ENCODE data around the gene ATRIP. TPM values are rescaled to one million over a fixed set of nuclear protein-coding genes. Genes with fewer than 3 reads are reported as not detected.
A peak's percentile ranks its signal among the peaks of the same experiment; 100 is the strongest.

ATRIP gene
- polyA plus RNA-seq, 3 donors: 1.8 to 4.7 (median 2.8) TPM

- intact Hi-C loops (cut with micrococcal nuclease): no loop called here
- Histone ChIP-seq H3K36me3 (replicated peaks in 1 of 2; ENCODE audit: control insufficient read depth in 1 of 2, insufficient read depth in 2 of 2, low read length in 2 of 2) (peaks cover 0 to 5% of the 10 kb centered on the region in 2 donors), H4K20me1 (ENCODE audit: insufficient read depth, low read length) (peaks cover 22% of the 10 kb centered on the region), H3K79me2 (ENCODE audit: insufficient read depth, low read length) (peaks cover 21% of the 10 kb centered on the region), H3K4me3 (replicated peaks in 1 of 3; ENCODE audit: low read depth in 2 of 3, low read length in 3 of 3) (no peak overlapping the region), H3K4me2 (replicated peaks; ENCODE audit: extremely low read depth, low read length, poor library complexity, severe bottlenecking) (no peak overlapping the region), H2AFZ (ENCODE audit: insufficient read depth, low read depth, low read length, poor library complexity, severe bottlenecking) (no peak overlapping the region), H3K9me3 (replicated peaks in 1 of 2; ENCODE audit: control insufficient read depth in 1 of 2, insufficient read depth in 1 of 2, low read length in 2 of 2) (no peaks in the 10 kb centered on the region), H3K27ac (ENCODE audit: low read depth in 1 of 2, low read length in 2 of 2) (no peak overlapping the region), H3K9ac (ENCODE audit: insufficient read depth, low read length, poor library complexity, severe bottlenecking) (no peak overlapping the region), H3K27me3 (ENCODE audit: control insufficient read depth in 2 of 2, insufficient read depth in 2 of 2, low read length in 2 of 2) (no peaks in the 10 kb centered on the region), H3K4me1 (ENCODE audit: control insufficient read depth in 1 of 2, insufficient read depth in 2 of 2, low read length in 2 of 2) (peaks cover 43 to 57% of the 10 kb centered on the region in 2 donors)
- no peaks in the 10 kb centered on the region for H3K27me3 Mint-ChIP-seq (ENCODE audit: low read depth in 3 of 3)
- DNase-seq: no peak
- H3K4me1 Mint-ChIP-seq: peaks cover 67% of the 10 kb centered on the region
- peak overlapping the region in 2 of 7 donors; percentile 33 to 68 for H3K27ac Mint-ChIP-seq
- H3K4me3 Mint-ChIP-seq: no peak overlapping the region
- WGBS (ENCODE audit: insufficient coverage): 90% methylated on average over 2 of the region's 6 CpGs
- TF ChIP-seq, protein P1, sequence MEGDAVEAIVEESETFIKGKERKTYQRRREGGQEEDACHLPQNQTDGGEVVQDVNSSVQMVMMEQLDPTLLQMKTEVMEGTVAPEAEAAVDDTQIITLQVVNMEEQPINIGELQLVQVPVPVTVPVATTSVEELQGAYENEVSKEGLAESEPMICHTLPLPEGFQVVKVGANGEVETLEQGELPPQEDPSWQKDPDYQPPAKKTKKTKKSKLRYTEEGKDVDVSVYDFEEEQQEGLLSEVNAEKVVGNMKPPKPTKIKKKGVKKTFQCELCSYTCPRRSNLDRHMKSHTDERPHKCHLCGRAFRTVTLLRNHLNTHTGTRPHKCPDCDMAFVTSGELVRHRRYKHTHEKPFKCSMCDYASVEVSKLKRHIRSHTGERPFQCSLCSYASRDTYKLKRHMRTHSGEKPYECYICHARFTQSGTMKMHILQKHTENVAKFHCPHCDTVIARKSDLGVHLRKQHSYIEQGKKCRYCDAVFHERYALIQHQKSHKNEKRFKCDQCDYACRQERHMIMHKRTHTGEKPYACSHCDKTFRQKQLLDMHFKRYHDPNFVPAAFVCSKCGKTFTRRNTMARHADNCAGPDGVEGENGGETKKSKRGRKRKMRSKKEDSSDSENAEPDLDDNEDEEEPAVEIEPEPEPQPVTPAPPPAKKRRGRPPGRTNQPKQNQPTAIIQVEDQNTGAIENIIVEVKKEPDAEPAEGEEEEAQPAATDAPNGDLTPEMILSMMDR (IDR thresholded peaks at IDR 0.05): no peak
- no peaks in the 10 kb centered on the region for H3K9me3 Mint-ChIP-seq
- H3K36me3 Mint-ChIP-seq: peaks cover 9 to 11% of the 10 kb centered on the region in 2 donors
Measured at GRCh38 chr3:48505968-48506504, 59.5 kb downstream of the ATRIP start.

GRCh38 chr3:48507256-48508061 lies 60.9 kb downstream of the ATRIP start:
- Mint-ChIP-seq H3K27ac (peak overlapping the region in 6 of 7 donors; percentile 61 to 82 (median 74)), H3K27me3 (ENCODE audit: low read depth in 3 of 3) (no peaks in the 10 kb centered on the region), H3K4me3 (peak overlapping the region in 1 of 2 donors; percentile 54), H3K9me3 (no peaks in the 10 kb centered on the region), H3K36me3 (peaks cover 8 to 14% of the 10 kb centered on the region in 2 donors), H3K4me1 (peaks cover 58% of the 10 kb centered on the region)
- Histone ChIP-seq H3K36me3 (replicated peaks in 1 of 2; ENCODE audit: control insufficient read depth in 1 of 2, insufficient read depth in 2 of 2, low read length in 2 of 2) (no peaks in the 10 kb centered on the region), H3K4me2 (replicated peaks; ENCODE audit: extremely low read depth, low read length, poor library complexity, severe bottlenecking) (peak overlapping the region; percentile 22), H3K9me3 (replicated peaks in 1 of 2; ENCODE audit: control insufficient read depth in 1 of 2, insufficient read depth in 1 of 2, low read length in 2 of 2) (no peaks in the 10 kb centered on the region), H3K4me3 (replicated peaks in 1 of 3; ENCODE audit: low read depth in 2 of 3, low read length in 3 of 3) (peak overlapping the region in 1 of 3 experiments; percentile 9), H2AFZ (ENCODE audit: insufficient read depth, low read depth, low read length, poor library complexity, severe bottlenecking) (peak overlapping the region; percentile 46), H3K27ac (ENCODE audit: low read depth in 1 of 2, low read length in 2 of 2) (peak overlapping the region in 1 of 2 donors; percentile 65), H3K9ac (ENCODE audit: insufficient read depth, low read length, poor library complexity, severe bottlenecking) (peak overlapping the region; percentile 10), H3K4me1 (ENCODE audit: control insufficient read depth in 1 of 2, insufficient read depth in 2 of 2, low read length in 2 of 2) (peaks cover 37 to 51% of the 10 kb centered on the region in 2 donors), H3K79me2 (ENCODE audit: insufficient read depth, low read length) (peaks cover 12% of the 10 kb centered on the region), H3K27me3 (ENCODE audit: control insufficient read depth in 2 of 2, insufficient read depth in 2 of 2, low read length in 2 of 2) (no peaks in the 10 kb centered on the region), H4K20me1 (ENCODE audit: insufficient read depth, low read length) (peaks cover 9% of the 10 kb centered on the region)
- intact Hi-C loops (cut with micrococcal nuclease): no loop called here
- TF ChIP-seq, protein P1 (IDR thresholded peaks at IDR 0.05): peak; percentile 45
- 20% methylated on average over 6 of the region's 10 CpGs for WGBS (ENCODE audit: insufficient coverage)
- peak; percentile 42 to 65 (median 48) for DNase-seq
